ENCODE data around the gene CALCOCO2.

GRCh38 chr17:48873696-48874443 is 43.0 kb downstream of the CALCOCO2 start:
- TF ChIP-seq FOS (IDR thresholded peaks at IDR 0.05; ENCODE audit: borderline replicate concordance, extremely low read depth, insufficient read length) (no peak), REST (IDR thresholded peaks at IDR 0.05; ENCODE audit: low read depth, low read length) (no peak), BCL11A (IDR thresholded peaks at IDR 0.05; ENCODE audit: low read depth, low read length) (no peak), CTCF (IDR thresholded peaks at IDR 0.05 in 2 of 3, conservative IDR thresholded peaks at IDR 0.05 in 1 of 3; ENCODE audit: control insufficient read depth in 2 of 3, extremely low read depth in 1 of 3, insufficient read depth in 1 of 3, low read depth in 3 of 3, low read length in 3 of 3) (no peak), YY1 (IDR thresholded peaks at IDR 0.05; ENCODE audit: low read depth, low read length) (no peak)
- TF ChIP-seq, protein P1, sequence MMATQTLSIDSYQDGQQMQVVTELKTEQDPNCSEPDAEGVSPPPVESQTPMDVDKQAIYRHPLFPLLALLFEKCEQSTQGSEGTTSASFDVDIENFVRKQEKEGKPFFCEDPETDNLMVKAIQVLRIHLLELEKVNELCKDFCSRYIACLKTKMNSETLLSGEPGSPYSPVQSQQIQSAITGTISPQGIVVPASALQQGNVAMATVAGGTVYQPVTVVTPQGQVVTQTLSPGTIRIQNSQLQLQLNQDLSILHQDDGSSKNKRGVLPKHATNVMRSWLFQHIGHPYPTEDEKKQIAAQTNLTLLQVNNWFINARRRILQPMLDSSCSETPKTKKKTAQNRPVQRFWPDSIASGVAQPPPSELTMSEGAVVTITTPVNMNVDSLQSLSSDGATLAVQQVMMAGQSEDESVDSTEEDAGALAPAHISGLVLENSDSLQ (IDR thresholded peaks at IDR 0.05), result no peak
